Measurements from ENCODE around the gene PHF23.

PHF23 gene

DNA sequence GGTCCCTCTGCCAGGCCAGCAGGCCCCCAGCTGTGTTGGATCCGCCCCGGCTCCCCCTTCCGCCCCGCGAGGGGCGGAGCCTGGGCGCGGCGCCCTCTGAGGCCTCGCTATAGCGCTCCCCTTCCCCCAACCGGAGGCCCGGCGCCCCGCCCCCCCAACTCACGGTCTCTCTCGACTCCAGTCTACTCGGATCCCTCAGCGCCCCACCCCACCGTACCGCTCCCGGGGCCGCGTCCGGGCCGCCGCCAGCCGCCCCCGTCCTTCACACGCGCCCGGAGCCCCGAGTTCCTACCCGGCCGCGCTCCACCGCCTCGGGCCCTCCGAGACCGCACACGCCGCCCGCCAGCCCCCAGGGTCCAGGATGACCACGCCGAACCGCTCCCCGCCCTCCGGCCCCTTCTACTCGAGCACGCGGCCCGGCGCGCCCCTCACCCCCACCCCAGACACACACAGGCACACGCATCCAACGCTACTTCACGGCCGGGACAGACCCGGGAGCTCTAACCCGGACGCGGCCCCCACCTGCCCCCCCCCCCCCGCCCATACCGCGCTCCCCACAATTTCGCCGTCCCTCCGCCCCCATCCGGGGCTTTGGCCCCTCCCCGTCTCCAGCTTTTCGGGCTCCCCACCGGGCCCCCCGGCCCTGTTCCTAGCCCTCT, 1.4 kb downstream of the PHF23 start:
- DNase-seq = peak; percentile 9

DNA sequence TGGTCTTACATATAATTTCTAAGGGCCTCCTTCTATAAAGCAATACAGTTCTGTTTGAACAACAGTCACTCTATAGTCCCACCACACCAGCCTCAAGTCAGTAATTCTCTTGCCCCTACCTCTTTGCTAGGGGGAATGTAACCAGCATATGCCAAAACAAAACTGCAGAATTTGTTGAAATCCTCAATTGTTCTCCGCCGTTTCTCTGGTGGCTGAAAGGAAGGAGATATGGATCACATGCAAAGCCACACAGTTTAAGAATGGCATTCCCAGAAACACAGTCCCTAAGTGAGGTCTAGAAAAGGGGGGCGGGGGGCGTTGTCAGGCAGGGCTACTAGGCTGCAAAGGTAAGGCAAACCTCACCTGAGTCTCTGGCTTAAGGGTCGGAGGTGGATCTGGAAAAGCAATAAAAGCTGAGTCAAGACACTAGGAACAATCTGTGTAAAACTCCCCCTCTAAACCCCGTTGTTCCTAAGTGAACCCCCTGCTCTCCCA, 1.9 kb downstream of the PHF23 start:
- no peak for DNase-seq

GRCh38 chr17:7236808-7237207, 2.4 kb downstream of the PHF23 start:
- DNase-seq = no peak

- DNase-seq = no peak
These were observed 3.3 kb downstream of the PHF23 start for GRCh38 chr17:7235693-7236665.

- peak; percentile 89 for DNase-seq
These were observed 4.9 kb downstream of the PHF23 start, which contains the start of gene DVL2 for GRCh38 chr17:7234083-7234951. Gene DVL2 (minus strand): TSS chr17:7234517. CDS start chr17:7234262, 255 bp downstream.

DNA sequence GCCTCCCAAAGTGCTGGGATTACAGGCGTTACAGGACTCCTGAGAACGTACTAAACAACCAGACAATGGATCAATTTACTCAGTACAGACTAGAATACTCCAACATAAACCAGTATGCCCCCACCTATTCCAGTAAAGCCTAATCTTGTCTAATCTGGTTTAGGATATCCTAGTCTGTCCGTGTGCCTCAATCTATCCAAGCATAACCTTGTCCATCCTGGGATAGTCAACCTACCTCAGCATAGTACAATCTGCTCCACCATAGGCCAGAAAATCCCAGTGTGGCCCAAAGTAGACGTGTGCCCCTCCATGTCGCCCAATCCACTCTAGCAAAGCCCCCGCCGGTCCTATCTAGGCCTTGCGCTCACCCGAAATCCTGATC, 5.6 kb downstream of the PHF23 start:
- no peak for DNase-seq

GRCh38 chr17:7232114-7232513, 7.1 kb downstream of the PHF23 start:
- DNase-seq = no peak

- DNase-seq = no peak
These were observed 9.8 kb downstream of the PHF23 start for GRCh38 chr17:7229504-7229903.

- no peak for DNase-seq
These were observed 10.3 kb downstream of the PHF23 start for GRCh38 chr17:7228920-7229319.

DNA sequence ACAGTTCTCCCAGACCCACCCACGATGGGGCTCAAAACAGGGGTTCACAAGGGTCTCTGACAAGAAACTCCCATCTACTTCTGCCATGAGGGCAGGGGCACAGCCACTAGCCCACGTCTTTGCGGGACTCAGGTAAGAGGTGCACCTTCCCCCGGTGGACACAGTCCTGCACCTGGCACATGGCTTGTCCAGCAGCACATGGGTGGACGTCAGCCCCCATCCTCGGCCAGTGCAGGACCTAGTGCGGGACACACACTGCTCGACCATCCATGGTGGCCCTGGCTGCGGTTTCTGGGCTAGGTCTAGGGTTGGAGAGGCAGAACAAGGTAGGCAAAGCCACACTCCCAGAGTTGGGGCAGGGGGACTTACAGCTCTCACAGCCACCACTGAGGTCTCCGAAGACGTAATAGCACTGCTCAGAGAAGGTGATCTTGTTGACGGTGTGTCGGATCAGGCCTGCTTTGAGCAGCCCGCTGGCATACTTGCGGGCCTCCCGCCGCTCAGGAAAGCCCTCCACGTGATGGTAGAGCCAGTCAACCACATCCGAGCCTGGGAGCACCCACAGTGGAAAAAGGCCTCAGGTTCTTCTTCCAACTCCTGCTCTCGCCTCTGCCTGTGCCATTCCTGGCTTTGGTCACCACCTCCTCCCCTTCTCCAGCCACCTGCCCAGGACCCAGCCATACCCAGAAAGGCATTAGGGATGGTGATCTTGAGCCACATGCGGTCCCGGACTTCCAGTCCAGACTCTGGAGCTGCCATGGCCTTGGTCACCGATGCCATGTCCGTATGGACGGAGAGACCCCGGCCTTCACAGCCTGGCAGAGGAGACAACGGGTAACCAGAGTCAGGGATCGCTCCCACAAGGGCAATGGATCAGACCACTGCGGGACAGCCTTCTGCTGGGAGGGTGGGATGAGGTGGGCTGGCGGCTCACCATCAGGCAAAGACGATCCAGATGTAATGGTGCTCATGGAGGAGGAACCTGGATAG, 12.2 kb downstream of the PHF23 start:
- no peak for DNase-seq

- no peak for DNase-seq
These were observed 13.4 kb downstream of the PHF23 start for GRCh38 chr17:7225711-7226331.

DNA sequence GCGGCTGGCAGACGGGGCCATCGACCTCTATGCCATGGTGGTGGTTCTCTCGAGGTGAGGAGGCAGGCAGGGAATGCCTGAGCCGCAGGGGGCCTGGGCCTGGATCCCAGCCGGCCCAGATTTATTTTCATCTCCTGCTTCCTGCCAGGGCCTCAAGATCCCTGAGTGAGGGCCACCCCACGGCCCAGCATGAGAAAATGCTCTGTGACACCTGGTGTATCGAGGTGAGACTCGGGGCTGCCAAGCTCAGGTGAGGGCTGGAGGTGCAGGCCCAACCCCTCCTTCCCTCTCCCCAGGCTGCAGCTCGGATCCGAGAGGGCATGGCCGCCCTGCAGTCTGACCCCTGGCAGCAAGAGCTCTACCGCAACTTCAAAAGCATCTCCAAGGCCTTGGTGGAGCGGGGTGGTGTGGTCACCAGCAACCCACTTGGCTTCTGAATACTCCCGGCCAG, 14.6 kb downstream of the PHF23 start:
- no peak for DNase-seq

DNA sequence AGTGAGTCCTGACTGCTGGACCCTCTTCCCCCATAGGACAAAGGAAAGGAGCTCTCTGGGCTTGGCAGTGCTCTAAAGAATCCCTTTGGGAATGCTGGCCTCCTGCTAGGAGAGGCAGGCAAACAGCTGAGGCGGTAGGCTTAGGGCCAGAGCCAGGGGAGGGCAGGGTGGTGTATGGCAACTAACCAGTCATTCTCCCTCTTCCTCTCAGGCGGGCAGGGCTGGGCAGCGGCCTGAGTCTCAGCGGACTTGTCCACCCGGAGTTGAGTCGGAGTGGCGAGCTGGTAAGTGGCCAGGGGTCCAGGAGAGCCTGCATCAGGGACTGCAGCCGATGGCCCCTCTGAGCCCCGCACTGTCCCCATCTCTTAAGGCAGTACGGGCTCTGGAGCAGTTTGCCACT, 15.1 kb downstream of the PHF23 start:
- no peak for DNase-seq

GRCh38 chr17:7223375-7223774, 15.9 kb downstream of the PHF23 start:
- no peak for DNase-seq

- DNase-seq = no peak
These were observed 16.3 kb downstream of the PHF23 start for GRCh38 chr17:7222972-7223292.

- DNase-seq = no peak
These were observed 16.9 kb downstream of the PHF23 start for GRCh38 chr17:7222093-7222971.

GRCh38 chr17:7221278-7222092, 17.8 kb downstream of the PHF23 start:
- DNase-seq = no peak

DNA sequence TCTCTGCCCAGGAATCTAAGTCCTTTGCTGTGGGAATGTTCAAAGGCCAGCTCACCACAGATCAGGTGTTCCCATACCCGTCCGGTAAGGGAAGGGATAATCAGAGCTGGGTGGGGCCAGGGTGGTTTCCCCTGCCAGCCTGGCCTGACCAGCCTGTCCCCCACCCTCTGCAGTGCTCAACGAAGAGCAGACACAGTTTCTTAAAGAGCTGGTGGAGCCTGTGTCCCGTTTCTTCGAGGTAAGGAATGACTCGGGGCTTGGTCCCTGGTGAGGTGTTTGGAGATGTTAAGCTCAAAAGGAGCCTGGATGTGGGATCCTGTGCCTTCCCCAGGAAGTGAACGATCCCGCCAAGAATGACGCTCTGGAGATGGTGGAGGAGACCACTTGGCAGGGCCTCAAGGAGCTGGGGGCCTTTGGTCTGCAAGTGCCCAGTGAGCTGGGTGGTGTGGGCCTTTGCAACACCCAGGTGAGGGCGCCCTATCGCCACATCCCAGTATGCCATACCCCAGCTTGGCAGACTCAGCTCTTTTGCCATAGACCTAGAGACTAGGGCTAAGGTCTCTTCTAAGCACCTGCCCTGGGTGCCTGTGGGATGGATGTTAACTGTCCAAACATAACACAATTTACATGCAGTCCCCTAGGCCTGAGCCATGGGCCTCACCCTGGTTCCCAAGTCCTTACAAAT, 18.5 kb downstream of the PHF23 start:
- peak; percentile 17 for DNase-seq

All from NCI-H1694 (cell line).